NB4 (cell line): ENCODE results near the gene SYTL5.

Source experiments
- DNase-seq: peaks from one replicate; pipeline ENCODE4 v3.0.0; 2010; ENCODE audit warnings: low read depth
- H3K4me3 ChIP-seq: one replicate; pipeline ENCODE4 v1.5.1; 2011; ENCODE audit warnings: mild to moderate bottlenecking, low read depth, low read length, moderate library complexity
- CTCF ChIP-seq: IDR thresholded peaks from one replicate; pipeline ENCODE4 v1.5.1; 2012; ENCODE audit warnings: low read depth, low read length
- MAX ChIP-seq: IDR thresholded peaks from 2 replicates; pipeline ENCODE4 v1.6.1; 2011; ENCODE audit warnings: low read depth, low read length
- MYC ChIP-seq: IDR thresholded peaks from 2 replicates; pipeline ENCODE4 v1.6.1; 2011; ENCODE audit warnings: low read depth, low read length
- POLR2A ChIP-seq: IDR thresholded peaks from 2 replicates; pipeline ENCODE4 v1.6.1; 2011; ENCODE audit warnings: mild to moderate bottlenecking; ENCODE audit not compliant: insufficient read length; ENCODE audit errors: extremely low read depth

The SYTL5 gene

GRCh38 chrX:38061335-38061734, 55.0 kb downstream of the SYTL5 start:
- no peak for TF ChIP-seq POLR2A
- no peak for TF ChIP-seq MYC
- no peak for TF ChIP-seq CTCF
- no peak for TF ChIP-seq MAX
- no peak overlapping the region for H3K4me3 ChIP-seq
- peak; percentile 28 for DNase-seq

- DNase-seq: no peak
- no peak for TF ChIP-seq POLR2A
- no peak for TF ChIP-seq CTCF
- no peak for TF ChIP-seq MAX
- TF ChIP-seq MYC: no peak
- H3K4me3 ChIP-seq: no peak overlapping the region
These were observed 60.6 kb downstream of the SYTL5 start for GRCh38 chrX:38066934-38067333.

- TF ChIP-seq MAX: no peak
- TF ChIP-seq MYC: no peak
- no peak for TF ChIP-seq CTCF
- TF ChIP-seq POLR2A: no peak
- no peak overlapping the region for H3K4me3 ChIP-seq
- DNase-seq: no peak
These were observed 62.9 kb downstream of the SYTL5 start for GRCh38 chrX:38069273-38069672.

- no peak overlapping the region for H3K4me3 ChIP-seq
- no peak for DNase-seq
- TF ChIP-seq MYC (no peak), CTCF (no peak), POLR2A (no peak)
These were observed 63.6 kb downstream of the SYTL5 start for GRCh38 chrX:38069991-38070390.

GRCh38 chrX:38079463-38079862, 73.1 kb downstream of the SYTL5 start:
- TF ChIP-seq CTCF (no peak), MAX (no peak), MYC (no peak), POLR2A (no peak)
- no peak overlapping the region for H3K4me3 ChIP-seq
- no peak for DNase-seq

GRCh38 chrX:38080808-38081207, 74.5 kb downstream of the SYTL5 start:
- H3K4me3 ChIP-seq: no peak overlapping the region
- TF ChIP-seq MAX (no peak), MYC (no peak), POLR2A (no peak), CTCF (no peak)
- DNase-seq: no peak
